ENCODE results near the gene CCDC154.

The CCDC154 gene

DNA sequence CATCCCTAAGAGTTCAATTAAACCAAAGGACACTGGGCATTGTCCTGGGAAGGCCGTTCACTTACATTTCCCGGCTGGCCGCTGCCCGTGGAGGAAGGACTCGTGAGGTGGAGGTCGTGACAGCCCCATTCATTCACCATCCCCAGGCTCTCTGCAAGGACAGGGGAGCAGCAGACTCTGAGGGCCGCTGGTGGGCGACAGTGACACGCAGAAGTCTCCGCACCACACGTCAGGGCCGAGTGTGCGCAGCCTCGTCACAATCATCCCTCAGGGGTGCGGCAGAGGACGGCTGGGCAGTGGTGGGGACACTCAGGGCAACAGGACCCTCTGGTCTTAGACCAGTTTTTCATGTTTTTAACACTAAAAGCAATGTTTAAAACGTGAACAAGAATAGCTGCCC lies 51.5 kb downstream of the CCDC154 start:
- DNase-seq (ENCODE audit: low read depth), result no peak

DNA sequence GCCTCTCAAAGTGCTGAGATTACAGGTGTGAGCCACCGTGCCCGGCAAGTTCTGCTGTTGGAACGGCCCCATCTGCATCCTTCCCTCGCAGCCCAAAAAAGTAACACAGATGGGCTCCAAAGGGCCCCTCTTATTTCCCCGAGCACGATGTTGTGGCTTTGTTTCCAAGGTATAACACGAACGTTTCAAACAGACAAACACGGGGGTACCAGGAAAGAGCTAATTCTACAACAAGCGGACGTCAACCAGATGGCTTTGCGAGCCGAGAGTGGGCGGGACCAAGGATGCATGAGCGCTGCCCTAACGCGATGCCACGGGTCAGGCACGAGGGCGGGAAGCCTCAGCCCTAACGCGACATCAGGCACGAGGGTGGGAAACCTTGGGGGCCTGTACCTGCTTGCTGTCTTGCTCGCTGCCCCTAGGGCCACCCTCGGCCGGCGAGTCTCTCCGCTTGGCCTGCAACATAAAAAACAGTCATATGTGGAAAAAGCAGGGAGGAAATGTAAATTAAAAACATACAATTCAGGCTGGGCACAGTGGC lies 54.0 kb downstream of the CCDC154 start:
- no peak for DNase-seq (ENCODE audit: low read depth)

DNA sequence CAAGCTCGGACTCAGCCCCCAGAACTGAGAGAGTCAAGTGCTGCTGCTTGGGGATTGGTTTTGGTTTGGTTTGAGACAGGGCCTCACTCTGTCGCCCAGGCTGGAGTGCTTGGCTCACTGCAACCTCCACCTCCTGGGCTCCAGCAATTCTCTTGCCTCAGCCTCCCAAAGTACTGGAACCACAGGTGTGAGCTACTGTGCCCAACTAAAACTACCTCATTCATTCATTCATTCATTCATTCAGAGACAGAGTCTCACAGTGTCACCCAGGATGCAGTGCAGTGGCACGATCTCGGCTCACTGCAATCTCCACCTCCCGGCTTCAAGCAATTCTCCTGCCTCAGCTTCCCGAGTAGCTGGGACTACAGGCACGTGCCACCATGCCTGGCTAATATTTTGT lies 54.6 kb downstream of the CCDC154 start:
- no peak for DNase-seq (ENCODE audit: low read depth)

DNA sequence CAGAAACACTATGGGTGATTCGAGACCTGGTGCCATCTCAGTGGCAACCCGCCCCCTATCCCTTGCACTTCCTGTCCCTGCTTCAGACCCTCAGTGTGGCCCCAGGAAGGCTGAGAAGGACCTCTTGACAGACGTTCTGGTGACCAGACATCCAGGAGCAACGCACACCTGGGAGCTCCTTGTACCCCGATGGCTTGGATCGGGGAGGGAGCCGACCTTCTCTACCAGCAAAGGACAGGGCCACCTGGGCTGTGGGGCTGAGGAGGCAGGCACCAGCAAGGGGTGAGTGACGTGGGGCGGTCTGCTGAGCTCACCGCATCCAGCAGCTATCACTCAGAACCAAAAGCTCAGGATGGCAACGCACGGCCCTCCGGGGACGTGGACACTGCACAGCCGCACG lies 57.0 kb downstream of the CCDC154 start:
- no peak for DNase-seq (ENCODE audit: low read depth)

DNA sequence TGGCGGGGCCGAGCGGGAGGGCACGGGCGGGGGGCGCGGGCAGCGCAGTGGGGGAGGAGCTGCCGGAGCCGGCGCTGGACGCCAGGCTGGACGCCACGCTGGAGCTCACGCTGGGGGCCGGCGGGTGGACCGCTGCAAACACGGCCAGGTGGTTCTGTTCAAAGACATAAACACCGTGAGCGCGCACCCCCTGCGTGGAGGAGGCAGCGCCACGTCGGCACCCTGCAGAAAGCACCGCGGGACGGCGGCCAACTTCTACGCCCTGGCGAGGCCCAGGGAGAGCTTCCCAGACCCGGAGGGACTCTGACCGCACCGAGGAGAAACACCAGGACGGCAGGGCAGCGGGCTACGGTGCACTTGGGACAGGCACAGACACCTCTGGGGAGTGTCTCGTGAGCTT lies 59.1 kb downstream of the CCDC154 start:
- no peak for DNase-seq (ENCODE audit: low read depth)
